GM19438 (cell line): Measurements from ENCODE around the gene PTPN14.
"Not testable (repeated sequence)": the region's sequence is repeated elsewhere in the genome, so short reads cannot be mapped to it uniquely, and the experiment has no call there.

Experiments used
- ATAC-seq: cut with Tn5 transposase; IDR thresholded peaks from one replicate; pipeline ENCODE4 v1.9.1; 2021; ENCODE audit warnings: low read depth; ENCODE audit not compliant: unreplicated experiment

PTPN14 gene

GRCh38 chr1:214513394-214513793 lies 38.0 kb downstream of the PTPN14 start:
- no peak for ATAC-seq

GRCh38 chr1:214511639-214511998 lies 39.8 kb downstream of the PTPN14 start:
- no peak for ATAC-seq

GRCh38 chr1:214510914-214511638 lies 40.3 kb downstream of the PTPN14 start:
- no peak for ATAC-seq

GRCh38 chr1:214510477-214510876 lies 40.9 kb downstream of the PTPN14 start:
- ATAC-seq: no peak

GRCh38 chr1:214509622-214510021 lies 41.8 kb downstream of the PTPN14 start:
- ATAC-seq: not testable (repeated sequence)

- peak; percentile 91 for ATAC-seq
Observed at GRCh38 chr1:214506972-214507431, 44.4 kb downstream of the PTPN14 start.

GRCh38 chr1:214505134-214505533 lies 46.3 kb downstream of the PTPN14 start:
- ATAC-seq: no peak

GRCh38 chr1:214504330-214504729 lies 47.1 kb downstream of the PTPN14 start:
- no peak for ATAC-seq

GRCh38 chr1:214503553-214503952 lies 47.8 kb downstream of the PTPN14 start:
- ATAC-seq: no peak

GRCh38 chr1:214500340-214501055 lies 50.9 kb downstream of the PTPN14 start:
- ATAC-seq: no peak

- ATAC-seq: no peak
Observed at GRCh38 chr1:214499732-214500131, 51.7 kb downstream of the PTPN14 start.

GRCh38 chr1:214498021-214498420 lies 53.4 kb downstream of the PTPN14 start:
- ATAC-seq: no peak

GRCh38 chr1:214496126-214496525 lies 55.3 kb downstream of the PTPN14 start:
- ATAC-seq: no peak

- ATAC-seq: no peak
Observed at GRCh38 chr1:214494706-214495105, 56.7 kb downstream of the PTPN14 start.

- not testable (repeated sequence) for ATAC-seq
Observed at GRCh38 chr1:214494179-214494578, 57.2 kb downstream of the PTPN14 start.

GRCh38 chr1:214493126-214493796 lies 58.1 kb downstream of the PTPN14 start:
- no peak for ATAC-seq

GRCh38 chr1:214492401-214493075 lies 58.9 kb downstream of the PTPN14 start:
- no peak for ATAC-seq

- ATAC-seq: no peak
Observed at GRCh38 chr1:214491468-214492146, 59.8 kb downstream of the PTPN14 start.

GRCh38 chr1:214485151-214485550 lies 66.3 kb downstream of the PTPN14 start:
- no peak for ATAC-seq

- not testable (repeated sequence) for ATAC-seq
Observed at GRCh38 chr1:214483180-214483579, 68.2 kb downstream of the PTPN14 start.
